Measurements from ENCODE around the gene CTAGE6. TPM values are rescaled to one million over a fixed set of nuclear protein-coding genes. Genes with fewer than 3 reads are reported as not detected.
"Not testable (repeated sequence)": the region's sequence is repeated elsewhere in the genome, so short reads cannot be mapped to it uniquely, and the experiment has no call there.

The CTAGE6 gene
- polyA plus RNA-seq, 3 donors = not detected

DNA sequence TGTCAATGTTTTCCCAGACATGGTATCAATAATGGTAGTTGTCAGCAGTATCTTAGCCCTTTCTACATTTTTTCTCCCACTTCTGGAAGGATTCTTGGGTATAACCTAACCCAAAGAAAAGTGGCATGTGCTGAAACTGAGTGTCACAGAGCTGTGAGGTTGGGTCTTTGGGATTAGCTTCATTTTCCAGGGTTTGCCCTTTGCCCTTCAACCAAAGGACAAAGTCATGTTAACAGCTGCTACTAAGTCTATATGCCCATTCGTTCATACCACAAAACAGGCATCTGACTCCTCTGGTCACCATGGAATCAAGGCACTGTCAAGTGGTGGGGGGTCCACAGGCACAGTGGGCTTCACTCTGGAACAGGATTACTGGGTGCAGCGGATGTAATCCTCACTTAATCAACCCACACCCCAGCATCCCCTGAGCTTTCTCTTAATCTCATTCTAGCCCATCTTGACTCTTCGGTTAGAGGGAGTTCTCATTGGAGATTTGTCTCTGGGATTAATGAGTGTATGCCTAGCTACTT is 29.1 kb downstream of the CTAGE6 start:
- H3K27me3 ChIP-seq (ENCODE audit: control insufficient read depth in 2 of 2, insufficient read depth in 2 of 2, low read length in 2 of 2) = no peaks in the 10 kb centered on the region
- H3K4me1 Mint-ChIP-seq = no peaks in the 10 kb centered on the region
- no peak overlapping the region for H3K4me3 Mint-ChIP-seq
- peaks cover 0 to 3% (median 0%) of the 10 kb centered on the region in 7 donors for H3K9me3 Mint-ChIP-seq
- no peaks in the 10 kb centered on the region for H3K36me3 Mint-ChIP-seq
- H3K4me3 ChIP-seq (replicated peaks in 1 of 3; ENCODE audit: low read depth in 2 of 3, low read length in 3 of 3) = no peak overlapping the region
- no peak for DNase-seq
- H2AFZ ChIP-seq (ENCODE audit: insufficient read depth, low read depth, low read length, poor library complexity, severe bottlenecking) = no peak overlapping the region
- H3K36me3 ChIP-seq (replicated peaks in 1 of 2; ENCODE audit: control insufficient read depth in 1 of 2, insufficient read depth in 2 of 2, low read length in 2 of 2) = no peaks in the 10 kb centered on the region
- WGBS (ENCODE audit: insufficient coverage) = 100% methylated on average over 1 of the region's 3 CpGs
- H3K4me2 ChIP-seq (replicated peaks; ENCODE audit: extremely low read depth, low read length, poor library complexity, severe bottlenecking) = no peak overlapping the region
- no peaks in the 10 kb centered on the region for H4K20me1 ChIP-seq (ENCODE audit: insufficient read depth, low read length)
- TF ChIP-seq, protein P1, sequence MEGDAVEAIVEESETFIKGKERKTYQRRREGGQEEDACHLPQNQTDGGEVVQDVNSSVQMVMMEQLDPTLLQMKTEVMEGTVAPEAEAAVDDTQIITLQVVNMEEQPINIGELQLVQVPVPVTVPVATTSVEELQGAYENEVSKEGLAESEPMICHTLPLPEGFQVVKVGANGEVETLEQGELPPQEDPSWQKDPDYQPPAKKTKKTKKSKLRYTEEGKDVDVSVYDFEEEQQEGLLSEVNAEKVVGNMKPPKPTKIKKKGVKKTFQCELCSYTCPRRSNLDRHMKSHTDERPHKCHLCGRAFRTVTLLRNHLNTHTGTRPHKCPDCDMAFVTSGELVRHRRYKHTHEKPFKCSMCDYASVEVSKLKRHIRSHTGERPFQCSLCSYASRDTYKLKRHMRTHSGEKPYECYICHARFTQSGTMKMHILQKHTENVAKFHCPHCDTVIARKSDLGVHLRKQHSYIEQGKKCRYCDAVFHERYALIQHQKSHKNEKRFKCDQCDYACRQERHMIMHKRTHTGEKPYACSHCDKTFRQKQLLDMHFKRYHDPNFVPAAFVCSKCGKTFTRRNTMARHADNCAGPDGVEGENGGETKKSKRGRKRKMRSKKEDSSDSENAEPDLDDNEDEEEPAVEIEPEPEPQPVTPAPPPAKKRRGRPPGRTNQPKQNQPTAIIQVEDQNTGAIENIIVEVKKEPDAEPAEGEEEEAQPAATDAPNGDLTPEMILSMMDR (IDR thresholded peaks at IDR 0.05) = no peak
- intact Hi-C loops (cut with micrococcal nuclease) = no loop called here
- peaks cover 0 to 3% (median 1%) of the 10 kb centered on the region in 3 donors for H3K27me3 Mint-ChIP-seq (ENCODE audit: low read depth in 3 of 3)
- no peak overlapping the region for H3K9ac ChIP-seq (ENCODE audit: insufficient read depth, low read length, poor library complexity, severe bottlenecking)
- no peak overlapping the region for H3K27ac ChIP-seq (ENCODE audit: low read depth in 1 of 2, low read length in 2 of 2)
- no peaks in the 10 kb centered on the region for H3K79me2 ChIP-seq (ENCODE audit: insufficient read depth, low read length)
- no peak overlapping the region for H3K27ac Mint-ChIP-seq
- no peaks in the 10 kb centered on the region for H3K9me3 ChIP-seq (replicated peaks in 1 of 2; ENCODE audit: control insufficient read depth in 1 of 2, insufficient read depth in 1 of 2, low read length in 2 of 2)
- no peaks in the 10 kb centered on the region for H3K4me1 ChIP-seq (ENCODE audit: control insufficient read depth in 1 of 2, insufficient read depth in 2 of 2, low read length in 2 of 2)

DNA sequence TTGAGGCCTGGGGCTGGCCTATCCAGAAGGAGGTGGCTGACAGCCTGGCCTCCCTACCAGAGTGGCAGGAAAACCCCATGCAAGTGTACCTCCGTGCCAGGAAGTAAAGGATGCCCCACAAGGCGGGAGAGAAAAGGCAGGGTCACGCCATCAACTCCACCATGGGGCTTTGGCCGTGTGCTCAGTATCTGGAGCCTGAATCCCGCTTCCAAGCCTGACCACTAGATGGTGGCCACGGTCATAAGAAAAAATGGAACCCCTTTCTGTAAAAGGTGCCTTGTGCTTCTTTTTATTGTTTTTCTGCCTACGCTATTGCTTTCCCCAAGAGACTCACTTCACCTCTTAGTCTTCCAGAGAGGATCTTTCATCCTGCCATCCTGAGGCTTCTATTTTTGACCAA is 29.9 kb downstream of the CTAGE6 start:
- H2AFZ ChIP-seq (ENCODE audit: insufficient read depth, low read depth, low read length, poor library complexity, severe bottlenecking); H3K9me3 ChIP-seq (replicated peaks in 1 of 2; ENCODE audit: control insufficient read depth in 1 of 2, insufficient read depth in 1 of 2, low read length in 2 of 2); H4K20me1 ChIP-seq (ENCODE audit: insufficient read depth, low read length); H3K36me3 ChIP-seq (replicated peaks in 1 of 2; ENCODE audit: control insufficient read depth in 1 of 2, insufficient read depth in 2 of 2, low read length in 2 of 2); intact Hi-C loops (cut with micrococcal nuclease); H3K9me3 Mint-ChIP-seq; H3K4me1 Mint-ChIP-seq; H3K27ac Mint-ChIP-seq; H3K79me2 ChIP-seq (ENCODE audit: insufficient read depth, low read length); H3K27ac ChIP-seq (ENCODE audit: low read depth in 1 of 2, low read length in 2 of 2); H3K36me3 Mint-ChIP-seq; H3K27me3 ChIP-seq (ENCODE audit: control insufficient read depth in 2 of 2, insufficient read depth in 2 of 2, low read length in 2 of 2); H3K9ac ChIP-seq (ENCODE audit: insufficient read depth, low read length, poor library complexity, severe bottlenecking); H3K4me3 Mint-ChIP-seq; H3K4me2 ChIP-seq (replicated peaks; ENCODE audit: extremely low read depth, low read length, poor library complexity, severe bottlenecking); H3K27me3 Mint-ChIP-seq (ENCODE audit: low read depth in 3 of 3); H3K4me1 ChIP-seq (ENCODE audit: control insufficient read depth in 1 of 2, insufficient read depth in 2 of 2, low read length in 2 of 2); DNase-seq; H3K4me3 ChIP-seq (replicated peaks in 1 of 3; ENCODE audit: low read depth in 2 of 3, low read length in 3 of 3): not testable (repeated sequence)
- WGBS (ENCODE audit: insufficient coverage) = no CpG with 5 or more reads among the region's 7 CpGs

DNA sequence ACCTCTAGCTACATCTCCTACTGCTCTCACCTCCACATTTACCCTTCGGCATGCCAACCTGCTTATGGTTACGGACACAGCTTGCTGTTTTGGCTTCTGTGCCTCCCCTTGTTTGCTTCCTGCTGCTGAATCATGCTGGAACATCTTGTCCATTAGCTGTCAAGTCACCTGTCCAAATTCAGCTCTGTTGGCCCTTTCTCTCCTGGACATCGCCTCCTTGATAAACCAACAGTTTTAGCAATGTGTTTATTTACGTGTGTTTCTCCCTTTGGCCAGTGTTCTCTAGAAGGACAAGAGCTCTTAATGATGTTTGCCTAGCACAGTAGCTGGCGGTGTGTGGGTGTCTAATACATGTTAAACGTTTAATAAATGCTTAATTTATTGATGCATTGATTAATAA is 31.4 kb downstream of the CTAGE6 start:
- H3K36me3 ChIP-seq (replicated peaks in 1 of 2; ENCODE audit: control insufficient read depth in 1 of 2, insufficient read depth in 2 of 2, low read length in 2 of 2); H3K4me1 ChIP-seq (ENCODE audit: control insufficient read depth in 1 of 2, insufficient read depth in 2 of 2, low read length in 2 of 2); H3K27ac ChIP-seq (ENCODE audit: low read depth in 1 of 2, low read length in 2 of 2); H3K9ac ChIP-seq (ENCODE audit: insufficient read depth, low read length, poor library complexity, severe bottlenecking); H3K4me2 ChIP-seq (replicated peaks; ENCODE audit: extremely low read depth, low read length, poor library complexity, severe bottlenecking); H3K36me3 Mint-ChIP-seq; intact Hi-C loops (cut with micrococcal nuclease); H3K4me3 Mint-ChIP-seq; H3K9me3 ChIP-seq (replicated peaks in 1 of 2; ENCODE audit: control insufficient read depth in 1 of 2, insufficient read depth in 1 of 2, low read length in 2 of 2); H3K27me3 Mint-ChIP-seq (ENCODE audit: low read depth in 3 of 3); H4K20me1 ChIP-seq (ENCODE audit: insufficient read depth, low read length); H3K4me3 ChIP-seq (replicated peaks in 1 of 3; ENCODE audit: low read depth in 2 of 3, low read length in 3 of 3); H3K27ac Mint-ChIP-seq; H3K27me3 ChIP-seq (ENCODE audit: control insufficient read depth in 2 of 2, insufficient read depth in 2 of 2, low read length in 2 of 2); H3K9me3 Mint-ChIP-seq; H3K79me2 ChIP-seq (ENCODE audit: insufficient read depth, low read length); H2AFZ ChIP-seq (ENCODE audit: insufficient read depth, low read depth, low read length, poor library complexity, severe bottlenecking); H3K4me1 Mint-ChIP-seq; DNase-seq: not testable (repeated sequence)
- WGBS (ENCODE audit: insufficient coverage) = no CpG with 5 or more reads among the region's 6 CpGs

DNA sequence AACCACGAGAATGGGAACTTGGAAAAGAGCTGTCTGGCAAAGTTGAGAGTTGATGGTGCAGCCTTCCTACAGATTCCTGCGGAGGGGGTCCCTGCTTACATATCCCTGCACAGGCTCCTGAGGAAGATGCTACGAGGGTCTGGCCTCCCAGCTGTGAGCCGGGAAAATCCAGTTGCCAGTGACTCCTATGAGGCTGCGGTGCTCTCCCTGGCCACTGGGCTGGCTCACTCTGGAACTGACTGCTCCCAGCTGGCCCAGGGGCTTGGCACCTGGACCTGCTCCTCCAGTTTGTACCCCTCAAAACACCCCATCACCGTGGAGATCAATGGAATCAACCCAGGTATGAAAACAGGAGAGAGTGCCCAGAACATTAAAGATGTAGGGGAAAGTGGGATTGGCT is 37.2 kb downstream of the CTAGE6 start:
- H3K27me3 ChIP-seq (ENCODE audit: control insufficient read depth in 2 of 2, insufficient read depth in 2 of 2, low read length in 2 of 2); H3K9me3 ChIP-seq (replicated peaks in 1 of 2; ENCODE audit: control insufficient read depth in 1 of 2, insufficient read depth in 1 of 2, low read length in 2 of 2); H3K27me3 Mint-ChIP-seq (ENCODE audit: low read depth in 3 of 3); DNase-seq; H3K4me3 ChIP-seq (replicated peaks in 1 of 3; ENCODE audit: low read depth in 2 of 3, low read length in 3 of 3); H3K36me3 Mint-ChIP-seq; H3K27ac Mint-ChIP-seq; H3K4me3 Mint-ChIP-seq; H3K4me2 ChIP-seq (replicated peaks; ENCODE audit: extremely low read depth, low read length, poor library complexity, severe bottlenecking); H3K4me1 ChIP-seq (ENCODE audit: control insufficient read depth in 1 of 2, insufficient read depth in 2 of 2, low read length in 2 of 2); H3K9me3 Mint-ChIP-seq; intact Hi-C loops (cut with micrococcal nuclease); H3K27ac ChIP-seq (ENCODE audit: low read depth in 1 of 2, low read length in 2 of 2); H2AFZ ChIP-seq (ENCODE audit: insufficient read depth, low read depth, low read length, poor library complexity, severe bottlenecking); H4K20me1 ChIP-seq (ENCODE audit: insufficient read depth, low read length); H3K9ac ChIP-seq (ENCODE audit: insufficient read depth, low read length, poor library complexity, severe bottlenecking); H3K79me2 ChIP-seq (ENCODE audit: insufficient read depth, low read length); H3K4me1 Mint-ChIP-seq; H3K36me3 ChIP-seq (replicated peaks in 1 of 2; ENCODE audit: control insufficient read depth in 1 of 2, insufficient read depth in 2 of 2, low read length in 2 of 2): not testable (repeated sequence)
- no CpG with 5 or more reads among the region's 6 CpGs for WGBS (ENCODE audit: insufficient coverage)

All from CD14-positive monocyte (primary cell).